GM20000 (cell line): Measurements from ENCODE around the gene ARHGAP42.

ENCODE experiments used
- DNase-seq: peaks from one replicate; pipeline ENCODE4 v3.0.0; 2012; ENCODE audit warnings: low spot score
- TF ChIP-seq, protein P1 (sequence below): IDR thresholded peaks from 2 replicates; pipeline ENCODE4 v1.5.1; 2012; ENCODE audit warnings: mild to moderate bottlenecking, control low read depth; ENCODE audit errors: extremely low read depth, missing control alignments

ARHGAP42 gene

DNA sequence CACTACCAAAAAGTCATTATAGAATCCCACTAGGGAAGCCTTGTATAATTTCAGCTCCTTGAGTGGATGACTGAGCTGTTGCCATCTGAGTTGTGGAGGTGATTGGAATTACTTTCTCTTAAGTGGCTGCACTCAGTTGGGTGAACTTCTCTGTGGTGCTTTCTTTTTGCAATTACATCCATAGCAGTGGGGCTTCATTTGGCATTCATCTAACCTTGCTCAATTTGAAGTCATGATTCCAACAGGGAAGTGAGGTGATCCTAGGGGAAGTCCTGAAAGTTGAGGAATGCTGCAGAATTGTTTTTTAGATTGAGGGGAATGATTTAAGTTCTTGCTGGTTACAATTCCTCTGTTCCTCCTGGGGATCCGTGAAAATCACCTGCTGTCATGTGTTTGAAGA, 39.6 kb downstream of the ARHGAP42 start:
- no peak for DNase-seq

DNA sequence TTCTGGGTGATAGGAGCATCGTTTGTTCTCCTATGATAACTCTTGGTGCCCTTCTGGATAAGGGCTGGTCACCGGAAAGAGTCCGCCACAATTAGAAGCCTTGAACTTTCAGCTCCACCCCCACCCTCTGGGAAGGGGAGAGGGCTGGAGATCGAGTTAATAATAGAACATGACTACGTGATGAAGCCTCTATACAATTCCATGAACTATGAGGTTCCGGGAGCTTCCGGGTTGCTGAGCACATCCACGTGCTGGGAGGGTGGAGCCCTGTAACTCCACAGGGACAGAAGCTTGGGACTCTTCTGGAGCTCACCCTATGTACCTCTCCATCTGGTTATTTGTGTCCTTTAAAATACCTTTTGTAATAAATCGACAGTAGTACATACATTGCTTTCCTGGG, 40.3 kb downstream of the ARHGAP42 start:
- DNase-seq, result no peak

More for the DNA sequence above, 39.6 kb downstream of the ARHGAP42 start:
- TF ChIP-seq, protein P1, sequence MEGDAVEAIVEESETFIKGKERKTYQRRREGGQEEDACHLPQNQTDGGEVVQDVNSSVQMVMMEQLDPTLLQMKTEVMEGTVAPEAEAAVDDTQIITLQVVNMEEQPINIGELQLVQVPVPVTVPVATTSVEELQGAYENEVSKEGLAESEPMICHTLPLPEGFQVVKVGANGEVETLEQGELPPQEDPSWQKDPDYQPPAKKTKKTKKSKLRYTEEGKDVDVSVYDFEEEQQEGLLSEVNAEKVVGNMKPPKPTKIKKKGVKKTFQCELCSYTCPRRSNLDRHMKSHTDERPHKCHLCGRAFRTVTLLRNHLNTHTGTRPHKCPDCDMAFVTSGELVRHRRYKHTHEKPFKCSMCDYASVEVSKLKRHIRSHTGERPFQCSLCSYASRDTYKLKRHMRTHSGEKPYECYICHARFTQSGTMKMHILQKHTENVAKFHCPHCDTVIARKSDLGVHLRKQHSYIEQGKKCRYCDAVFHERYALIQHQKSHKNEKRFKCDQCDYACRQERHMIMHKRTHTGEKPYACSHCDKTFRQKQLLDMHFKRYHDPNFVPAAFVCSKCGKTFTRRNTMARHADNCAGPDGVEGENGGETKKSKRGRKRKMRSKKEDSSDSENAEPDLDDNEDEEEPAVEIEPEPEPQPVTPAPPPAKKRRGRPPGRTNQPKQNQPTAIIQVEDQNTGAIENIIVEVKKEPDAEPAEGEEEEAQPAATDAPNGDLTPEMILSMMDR, result no peak

DNA sequence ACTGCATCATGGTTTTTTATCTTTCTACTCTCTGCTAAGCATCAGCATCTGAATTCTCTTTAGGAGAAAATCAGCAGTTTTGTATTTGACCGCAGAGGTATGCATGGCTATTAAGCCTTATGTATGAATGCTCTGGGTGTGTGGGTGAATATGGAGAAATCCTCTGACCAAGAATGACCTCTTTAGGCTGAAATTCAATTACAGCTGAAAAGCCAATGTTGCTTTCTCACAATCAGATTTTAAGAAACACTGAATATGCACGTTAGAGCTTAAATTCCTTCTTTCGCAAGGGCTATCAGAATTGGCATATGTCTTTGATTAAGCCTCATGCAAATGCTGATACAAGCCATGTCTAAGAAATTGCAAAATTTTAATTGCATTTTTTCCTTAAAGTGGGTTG, 43.2 kb downstream of the ARHGAP42 start:
- TF ChIP-seq, protein P1, result no peak
- no peak for DNase-seq

More for the DNA sequence above, 40.3 kb downstream of the ARHGAP42 start:
- TF ChIP-seq, protein P1, result no peak

DNA sequence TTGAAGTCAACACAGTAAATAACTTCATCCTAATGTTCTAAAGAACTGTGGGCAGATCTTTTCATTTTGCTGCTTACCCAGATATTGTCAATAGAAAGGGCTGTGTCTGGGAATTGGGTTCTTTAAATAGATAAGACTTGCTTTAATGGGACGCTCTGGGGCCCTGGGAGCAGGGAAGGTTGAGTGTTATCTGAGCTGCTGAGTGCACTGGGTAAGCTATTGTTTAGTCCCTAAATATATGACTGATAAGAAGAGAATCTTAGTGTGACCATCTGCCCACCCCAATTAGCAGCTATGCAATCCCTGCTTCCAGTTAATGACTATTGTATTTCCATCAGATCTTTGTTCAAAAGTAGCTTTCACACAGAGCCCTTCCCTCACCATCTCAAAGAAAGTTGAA, 44.4 kb downstream of the ARHGAP42 start:
- TF ChIP-seq, protein P1, result no peak
- no peak for DNase-seq

DNA sequence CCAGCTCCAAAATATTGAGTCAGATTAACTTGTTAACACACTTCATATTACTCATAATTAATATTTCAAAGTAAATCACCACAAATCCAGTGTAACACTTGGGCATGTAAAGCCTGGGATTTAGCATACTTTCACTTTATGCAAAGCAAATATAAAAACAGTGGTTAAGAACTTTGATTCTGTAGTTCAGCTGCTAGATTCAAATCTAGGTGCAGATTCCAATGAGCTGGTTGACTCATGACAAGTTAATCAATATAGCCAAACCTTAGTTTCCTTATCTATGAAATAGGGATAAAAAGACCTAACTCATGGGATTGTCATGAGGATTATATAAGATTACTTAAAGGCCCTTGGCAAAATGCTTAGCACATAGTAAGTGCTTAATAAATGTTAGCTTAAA, 45.9 kb downstream of the ARHGAP42 start:
- TF ChIP-seq, protein P1, result no peak

DNA sequence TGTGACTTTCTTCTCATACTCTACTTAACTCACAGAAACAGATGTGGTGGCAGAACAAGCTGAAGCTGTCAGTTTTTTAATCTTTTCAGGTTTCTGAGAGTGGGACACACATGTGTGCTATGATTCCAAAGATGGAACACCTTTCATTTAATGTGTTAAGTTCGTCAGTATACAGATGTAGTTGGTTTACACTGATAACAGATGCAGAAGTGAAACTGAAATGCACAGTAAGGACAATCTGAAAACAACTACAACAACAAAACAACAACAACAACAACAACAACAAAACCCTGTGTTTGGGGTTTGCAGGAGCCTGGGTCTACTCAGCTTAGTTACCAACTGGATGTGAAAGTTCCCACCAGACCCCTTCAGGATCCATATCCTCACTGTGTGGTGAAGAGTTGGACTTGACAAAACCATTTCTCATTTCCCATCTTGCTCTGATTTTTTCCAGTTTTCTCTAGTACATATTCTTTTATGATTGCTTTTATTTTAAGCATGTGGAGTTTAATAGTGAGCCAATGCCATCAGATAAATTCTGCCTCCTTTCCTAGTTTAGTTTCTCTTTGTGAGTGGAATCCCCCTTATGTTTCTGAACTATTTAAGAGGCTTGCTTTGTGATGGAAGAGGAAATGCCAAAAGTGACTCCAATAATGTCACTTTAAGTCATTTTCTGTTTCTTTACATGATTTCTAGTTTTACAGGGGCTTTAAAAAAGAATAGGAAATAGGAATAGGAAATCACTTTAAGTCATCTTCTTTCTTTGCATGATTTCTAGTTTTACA, 47.8 kb downstream of the ARHGAP42 start:
- TF ChIP-seq, protein P1, result no peak
- DNase-seq, result no peak

More for the DNA sequence above, 45.9 kb downstream of the ARHGAP42 start:
- DNase-seq, result no peak

DNA sequence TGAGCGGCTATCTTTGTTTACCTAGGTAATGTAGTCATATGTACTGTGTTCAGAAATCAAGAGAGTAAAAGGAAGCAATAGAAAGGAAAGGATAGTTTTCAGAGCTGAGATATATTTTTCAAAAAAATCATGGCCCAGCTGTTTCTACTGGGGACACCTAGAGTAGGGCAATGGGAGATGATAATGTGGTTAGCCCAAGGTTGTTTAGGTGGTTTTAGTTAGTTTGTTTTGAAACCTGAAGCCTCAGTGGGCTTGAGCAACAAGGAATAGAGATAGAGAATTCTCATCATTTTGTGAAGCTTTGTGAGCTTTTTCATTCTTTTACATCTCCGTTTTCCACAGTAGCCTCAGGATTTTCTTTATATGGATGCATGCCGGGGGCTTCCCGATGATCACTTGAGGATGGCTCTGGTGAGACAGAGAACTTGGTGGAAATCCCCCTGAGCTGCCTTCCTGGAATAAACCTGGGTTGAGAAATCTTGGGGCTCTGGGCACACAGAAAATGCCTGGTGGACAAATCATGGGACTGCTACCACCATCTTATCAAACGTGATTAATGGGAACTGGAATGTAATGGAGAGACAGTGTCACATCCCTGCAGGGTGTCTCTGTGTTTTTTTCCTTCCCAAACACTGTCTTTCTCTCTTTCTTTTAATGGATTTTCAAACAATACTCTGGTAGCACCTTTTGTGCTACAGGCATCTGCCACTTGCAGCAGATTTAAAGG, 49.0 kb downstream of the ARHGAP42 start:
- no peak for DNase-seq
- TF ChIP-seq, protein P1, result no peak
